ENCODE measurements around the gene CREG2.

Gene CREG2

GRCh38 chr2:101300836-101301235 lies 86.5 kb downstream of the CREG2 start:
- H3K4me1 ChIP-seq (ENCODE audit: insufficient read depth, low read length), result peaks cover 4% of the 10 kb centered on the region
- H3K9me3 ChIP-seq (ENCODE audit: insufficient read depth, low read depth, low read length), result no peaks in the 10 kb centered on the region
- no peak overlapping the region for H3K9ac ChIP-seq (ENCODE audit: low read depth, low read length)
- peaks cover 9% of the 10 kb centered on the region; the same call in 1 of the 2 replicates for H3K36me3 ChIP-seq (ENCODE audit: insufficient read depth, low read depth, low read length)
- H3K27me3 ChIP-seq (ENCODE audit: insufficient read depth, low read length), result no peaks in the 10 kb centered on the region
- no peak overlapping the region for H3K27ac ChIP-seq (ENCODE audit: low read length)
- no peak overlapping the region for H3K4me3 ChIP-seq (ENCODE audit: low read length)

GRCh38 chr2:101300164-101300563 lies 87.1 kb downstream of the CREG2 start:
- H3K4me3 ChIP-seq (ENCODE audit: low read length), result no peak overlapping the region
- H3K9ac ChIP-seq (ENCODE audit: low read depth, low read length), result no peak overlapping the region
- H3K4me1 ChIP-seq (ENCODE audit: insufficient read depth, low read length), result no peaks in the 10 kb centered on the region
- H3K27me3 ChIP-seq (ENCODE audit: insufficient read depth, low read length), result no peaks in the 10 kb centered on the region
- no peak overlapping the region for H3K27ac ChIP-seq (ENCODE audit: low read length)
- no peaks in the 10 kb centered on the region for H3K9me3 ChIP-seq (ENCODE audit: insufficient read depth, low read depth, low read length)
- H3K36me3 ChIP-seq (ENCODE audit: insufficient read depth, low read depth, low read length), result peaks cover 9% of the 10 kb centered on the region; the same call in 1 of the 2 replicates

DNA sequence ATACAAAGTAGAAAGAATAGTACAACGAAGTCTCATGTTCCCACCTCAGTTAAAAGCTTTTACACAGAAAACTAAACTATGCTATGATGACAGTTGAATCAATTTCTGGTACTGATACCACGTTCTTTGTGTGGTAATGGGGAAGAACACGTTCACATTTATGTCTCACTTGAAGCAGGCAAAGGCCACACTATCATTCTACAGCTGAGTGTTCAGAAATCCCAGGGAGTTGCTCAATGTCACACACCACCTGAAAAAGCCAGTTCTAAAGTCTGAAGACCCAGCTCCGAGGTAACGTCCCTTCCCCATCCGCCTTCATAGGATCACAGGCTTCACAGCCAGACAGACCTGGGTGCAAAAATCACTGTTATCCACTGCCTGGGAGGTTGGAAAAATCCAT lies 87.7 kb downstream of the CREG2 start:
- Histone ChIP-seq H3K27me3 (ENCODE audit: insufficient read depth, low read length) (no peaks in the 10 kb centered on the region), H3K9ac (ENCODE audit: low read depth, low read length) (no peak overlapping the region), H3K27ac (ENCODE audit: low read length) (no peak overlapping the region), H3K4me1 (ENCODE audit: insufficient read depth, low read length) (no peaks in the 10 kb centered on the region), H3K4me3 (ENCODE audit: low read length) (no peak overlapping the region), H3K9me3 (ENCODE audit: insufficient read depth, low read depth, low read length) (no peaks in the 10 kb centered on the region), H3K36me3 (ENCODE audit: insufficient read depth, low read depth, low read length) (peaks cover 13% of the 10 kb centered on the region)

GRCh38 chr2:101297383-101297782 lies 89.9 kb downstream of the CREG2 start:
- Histone ChIP-seq H3K9me3 (ENCODE audit: insufficient read depth, low read depth, low read length) (no peaks in the 10 kb centered on the region), H3K9ac (ENCODE audit: low read depth, low read length) (no peak overlapping the region), H3K4me3 (ENCODE audit: low read length) (no peak overlapping the region), H3K27me3 (ENCODE audit: insufficient read depth, low read length) (no peaks in the 10 kb centered on the region), H3K27ac (ENCODE audit: low read length) (no peak overlapping the region), H3K36me3 (ENCODE audit: insufficient read depth, low read depth, low read length) (peaks cover 33% of the 10 kb centered on the region), H3K4me1 (ENCODE audit: insufficient read depth, low read length) (no peaks in the 10 kb centered on the region; the same call in 1 of the 2 replicates)

GRCh38 chr2:101296371-101296770 lies 90.9 kb downstream of the CREG2 start:
- Histone ChIP-seq H3K27me3 (ENCODE audit: insufficient read depth, low read length) (no peaks in the 10 kb centered on the region), H3K9me3 (ENCODE audit: insufficient read depth, low read depth, low read length) (no peaks in the 10 kb centered on the region), H3K4me3 (ENCODE audit: low read length) (no peak overlapping the region), H3K27ac (ENCODE audit: low read length) (no peak overlapping the region), H3K36me3 (ENCODE audit: insufficient read depth, low read depth, low read length) (peaks cover 39% of the 10 kb centered on the region), H3K9ac (ENCODE audit: low read depth, low read length) (no peak overlapping the region), H3K4me1 (ENCODE audit: insufficient read depth, low read length) (no peaks in the 10 kb centered on the region; the same call in 1 of the 2 replicates)

- no peaks in the 10 kb centered on the region; the same call in 1 of the 2 replicates for H3K4me1 ChIP-seq (ENCODE audit: insufficient read depth, low read length)
- no peak overlapping the region for H3K27ac ChIP-seq (ENCODE audit: low read length)
- no peaks in the 10 kb centered on the region for H3K9me3 ChIP-seq (ENCODE audit: insufficient read depth, low read depth, low read length)
- peaks cover 39% of the 10 kb centered on the region for H3K36me3 ChIP-seq (ENCODE audit: insufficient read depth, low read depth, low read length)
- no peaks in the 10 kb centered on the region for H3K27me3 ChIP-seq (ENCODE audit: insufficient read depth, low read length)
- no peak overlapping the region for H3K4me3 ChIP-seq (ENCODE audit: low read length)
- H3K9ac ChIP-seq (ENCODE audit: low read depth, low read length), result no peak overlapping the region
These were observed 91.4 kb downstream of the CREG2 start for GRCh38 chr2:101295895-101296294.
